T1000 (cell line): ENCODE results near the gene RAB34.
A peak's percentile ranks its signal among the peaks of the same experiment; 100 is the strongest.

Experiments
- DNase-seq: peaks from one replicate; lab custom pipeline; 2025; ENCODE audit warnings: mixed read lengths; lab: John Stamatoyannopoulos, UW

RAB34 gene

GRCh38 chr17:28712032-28712704 lies 5.5 kb downstream of the RAB34 start:
- no peak for DNase-seq

- no peak for DNase-seq
These were observed 6.0 kb downstream of the RAB34 start, which contains the start of gene PROCA1 for GRCh38 chr17:28711723-28712031. Gene PROCA1 (minus strand): TSS chr17:28711888. CDS start chr17:28711660, 228 bp downstream.

GRCh38 chr17:28710861-28711722 lies 6.6 kb downstream of the RAB34 start:
- DNase-seq = peak; percentile 92

DNA sequence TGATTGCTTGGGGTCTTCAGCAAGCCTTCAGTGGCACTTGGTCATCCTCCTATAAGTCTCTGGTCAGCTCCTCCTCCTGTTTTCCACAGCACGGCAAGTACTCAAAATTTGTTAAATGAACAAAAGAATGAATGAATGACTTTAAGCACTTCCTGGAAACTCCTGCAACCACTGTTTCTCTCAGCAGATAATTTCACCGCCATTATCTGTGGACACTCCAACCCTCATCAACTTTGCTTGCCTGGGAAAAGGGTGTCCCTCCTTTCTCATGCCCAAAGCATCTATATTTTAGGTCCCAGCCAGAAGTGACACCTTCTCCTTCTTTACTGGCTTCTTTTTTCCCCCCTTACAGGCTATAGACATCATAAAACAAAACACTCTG lies 10.3 kb downstream of the RAB34 start:
- no peak for DNase-seq

- DNase-seq = no peak
These were observed 11.0 kb downstream of the RAB34 start for GRCh38 chr17:28706471-28707338.

DNA sequence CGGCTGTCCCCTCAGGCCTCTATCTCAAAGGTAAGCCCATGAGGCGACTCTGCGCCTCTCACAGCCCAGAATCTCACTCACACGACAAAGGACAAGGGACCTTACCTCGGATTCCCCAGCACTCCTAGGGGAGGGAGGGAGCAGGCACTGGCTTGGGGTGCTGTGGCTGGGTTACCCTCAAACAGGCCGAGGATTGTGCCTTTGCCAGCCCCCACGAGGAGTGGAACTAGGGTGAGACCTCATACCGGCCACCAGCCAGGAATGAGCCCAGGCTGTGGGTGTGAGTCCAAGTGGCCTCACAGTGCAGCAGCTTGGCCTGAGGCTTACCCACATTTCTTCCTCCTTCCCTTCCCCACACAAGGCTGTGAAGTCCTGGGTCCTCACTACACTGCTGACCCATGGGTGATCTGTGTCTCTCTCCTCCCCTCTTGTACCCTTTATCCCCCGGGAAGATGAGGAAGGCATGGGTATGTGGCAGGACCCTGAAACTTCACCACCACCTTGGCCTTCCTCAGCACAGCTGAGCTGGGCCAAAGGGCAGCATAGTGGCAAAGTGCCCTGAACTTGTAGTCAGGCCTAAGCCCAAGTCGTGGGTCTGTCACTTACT lies 11.8 kb downstream of the RAB34 start:
- no peak for DNase-seq

DNA sequence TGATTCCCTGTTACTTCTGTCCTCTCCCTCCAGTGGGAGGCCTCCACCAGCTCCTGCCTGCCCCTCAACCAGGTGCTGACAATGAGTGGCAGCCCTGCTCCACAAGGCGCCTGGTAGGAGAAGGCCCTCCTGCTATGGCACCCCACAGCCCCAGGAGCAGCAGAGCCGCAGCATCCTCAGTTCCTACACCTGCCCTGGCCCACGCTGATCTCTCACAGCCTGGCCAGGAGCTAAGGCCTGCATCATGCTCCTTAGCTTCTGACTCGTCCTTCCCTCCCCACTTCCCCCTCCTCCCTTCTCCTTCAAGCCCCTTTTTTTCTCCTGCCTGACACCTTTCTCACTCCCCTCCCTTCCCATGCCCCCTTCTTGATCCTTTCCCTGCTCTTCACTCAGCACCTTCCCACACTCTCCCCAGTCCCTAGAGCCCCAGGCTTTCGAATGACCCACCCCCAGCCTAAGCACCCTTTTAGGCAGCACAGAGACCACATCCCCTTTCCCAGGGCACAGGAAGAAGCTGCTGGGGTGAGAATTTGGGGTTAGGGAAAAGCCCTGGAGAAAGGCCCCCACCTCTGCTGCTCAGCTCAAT lies 12.5 kb downstream of the RAB34 start:
- DNase-seq = no peak

- DNase-seq = no peak
These were observed 13.3 kb downstream of the RAB34 start for GRCh38 chr17:28704219-28704858.

DNA sequence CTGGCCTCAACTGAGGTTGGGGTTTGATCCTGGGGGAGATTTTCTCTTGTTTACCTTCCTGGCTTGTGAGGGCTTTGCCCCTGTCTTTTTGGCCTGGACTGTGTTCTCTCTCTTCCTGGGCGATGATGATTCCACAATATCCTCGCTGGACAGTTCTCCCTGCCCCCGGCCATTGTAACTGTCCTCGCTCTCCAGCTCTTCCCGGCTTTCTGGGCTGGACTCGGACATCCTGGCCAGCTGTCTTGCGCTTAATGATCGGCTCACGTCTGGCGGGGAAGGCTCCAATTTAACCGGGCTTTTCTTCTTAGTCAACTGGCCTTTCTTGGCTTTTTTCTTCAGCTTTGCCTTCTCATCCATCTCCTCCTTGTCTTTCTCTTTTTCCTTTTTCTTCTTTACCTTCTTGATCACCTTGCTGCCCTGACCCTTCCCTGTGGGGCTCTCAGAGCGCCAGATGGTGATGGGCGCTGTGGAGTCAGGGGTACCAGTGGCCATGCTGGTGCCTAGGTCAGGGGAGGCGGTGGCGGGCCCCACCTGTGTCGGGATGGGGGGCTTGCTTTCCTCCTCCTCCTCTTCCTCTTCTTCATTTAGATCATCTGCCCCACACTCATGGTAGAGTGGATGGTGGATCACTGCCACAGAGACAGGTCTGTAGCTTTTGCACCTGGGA lies 14.0 kb downstream of the RAB34 start:
- no peak for DNase-seq

DNA sequence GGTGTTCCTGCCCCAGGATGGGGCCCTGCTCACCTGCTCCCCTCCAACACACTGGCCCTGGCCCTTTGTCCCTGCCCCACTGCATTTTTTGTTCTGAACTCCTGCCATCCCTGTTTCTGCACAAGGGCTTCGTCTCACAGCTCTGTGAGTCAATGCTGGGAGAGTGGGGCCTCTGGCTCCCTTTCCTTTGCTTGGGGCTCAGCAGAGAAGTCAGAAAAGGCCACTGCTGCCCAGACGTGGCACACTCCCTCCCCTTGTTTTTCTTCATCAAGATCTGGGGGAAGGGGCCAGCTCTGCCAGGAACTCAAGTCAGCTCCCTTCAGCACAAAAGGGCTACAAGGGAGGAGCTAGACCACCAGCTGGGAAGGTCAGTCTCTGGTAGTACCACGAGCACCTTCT lies 14.9 kb downstream of the RAB34 start:
- no peak for DNase-seq

- no peak for DNase-seq
These were observed 15.5 kb downstream of the RAB34 start for GRCh38 chr17:28702026-28702751.

GRCh38 chr17:28700830-28701492 lies 16.7 kb downstream of the RAB34 start:
- no peak for DNase-seq

GRCh38 chr17:28700278-28700677 lies 17.4 kb downstream of the RAB34 start:
- DNase-seq = no peak

DNA sequence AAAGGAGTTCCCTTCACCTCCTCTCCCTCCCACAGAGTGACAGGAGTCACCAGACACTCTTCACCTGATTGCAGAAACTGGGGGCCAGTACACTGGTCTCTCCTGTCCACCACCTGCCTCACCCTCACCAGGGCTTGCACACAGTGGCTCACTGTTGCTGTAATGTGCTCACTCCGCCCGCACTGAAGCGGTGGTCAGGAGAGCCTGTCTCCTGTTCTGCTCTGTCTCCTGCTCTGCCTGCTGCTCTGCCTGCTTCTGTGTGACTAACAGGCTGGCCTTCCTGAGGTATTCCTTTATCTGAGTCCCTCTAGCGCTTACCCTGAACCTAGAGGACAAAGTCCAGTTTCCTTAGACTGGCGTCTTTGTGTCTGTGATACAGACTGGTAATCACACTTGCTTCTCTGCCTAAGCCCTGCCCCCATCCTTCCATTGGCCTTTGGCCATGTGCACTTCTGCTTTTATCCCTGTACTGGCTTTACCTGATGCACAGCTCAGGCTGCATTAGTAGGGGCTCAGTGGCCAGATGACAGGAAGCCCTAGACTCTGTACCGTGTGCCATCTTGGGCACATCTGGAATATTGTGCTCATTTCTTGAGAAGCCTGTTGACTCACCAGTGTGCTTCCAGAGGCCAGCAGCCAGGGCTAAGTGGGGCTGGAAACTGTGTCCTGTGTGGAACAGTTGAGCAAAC lies 19.3 kb downstream of the RAB34 start:
- DNase-seq = no peak

GRCh38 chr17:28693869-28694268 lies 23.8 kb downstream of the RAB34 start:
- DNase-seq = no peak

DNA sequence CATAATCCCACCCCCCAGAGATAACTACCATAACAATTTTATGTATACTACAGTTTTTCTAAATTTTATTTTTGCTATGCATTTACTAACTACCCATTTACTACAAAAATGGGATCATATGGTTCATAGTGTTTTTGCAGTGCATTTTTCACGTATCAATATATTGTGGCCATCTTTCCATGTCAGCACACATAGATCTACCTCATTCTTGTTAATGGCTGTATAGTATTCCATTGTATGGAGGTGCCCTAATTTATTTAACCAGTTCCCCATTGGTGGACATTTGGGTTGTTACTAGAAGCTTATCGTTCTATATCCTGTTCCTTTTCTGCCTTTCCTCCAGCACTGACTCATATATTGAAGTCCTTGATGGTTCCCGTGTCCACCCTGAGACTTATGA lies 28.7 kb downstream of the RAB34 start:
- DNase-seq = no peak

- no peak for DNase-seq
These were observed 29.2 kb downstream of the RAB34 start for GRCh38 chr17:28688481-28688880.

DNA sequence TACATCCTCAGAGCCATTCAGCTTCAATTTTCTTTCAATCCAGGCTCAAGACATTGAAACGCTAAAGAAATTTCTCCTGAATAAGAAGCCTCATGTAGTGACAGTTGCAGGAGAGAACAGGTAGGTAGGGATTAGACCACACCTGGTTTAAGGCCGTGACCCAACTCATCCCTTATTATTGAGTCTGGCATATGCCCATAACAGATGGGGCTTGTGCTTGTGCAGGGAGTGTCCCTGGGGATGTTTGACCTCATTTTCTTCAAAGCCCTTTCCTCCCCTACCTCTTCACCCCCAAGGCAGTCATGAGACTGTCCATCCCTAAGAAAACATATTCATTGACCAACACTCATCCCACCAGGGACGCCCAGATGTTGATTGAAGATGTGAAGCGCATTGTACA lies 31.4 kb downstream of the RAB34 start:
- no peak for DNase-seq

- DNase-seq = no peak
These were observed 32.3 kb downstream of the RAB34 start for GRCh38 chr17:28685366-28685765.
